ENCODE results near the gene TTLL10.

DNA sequence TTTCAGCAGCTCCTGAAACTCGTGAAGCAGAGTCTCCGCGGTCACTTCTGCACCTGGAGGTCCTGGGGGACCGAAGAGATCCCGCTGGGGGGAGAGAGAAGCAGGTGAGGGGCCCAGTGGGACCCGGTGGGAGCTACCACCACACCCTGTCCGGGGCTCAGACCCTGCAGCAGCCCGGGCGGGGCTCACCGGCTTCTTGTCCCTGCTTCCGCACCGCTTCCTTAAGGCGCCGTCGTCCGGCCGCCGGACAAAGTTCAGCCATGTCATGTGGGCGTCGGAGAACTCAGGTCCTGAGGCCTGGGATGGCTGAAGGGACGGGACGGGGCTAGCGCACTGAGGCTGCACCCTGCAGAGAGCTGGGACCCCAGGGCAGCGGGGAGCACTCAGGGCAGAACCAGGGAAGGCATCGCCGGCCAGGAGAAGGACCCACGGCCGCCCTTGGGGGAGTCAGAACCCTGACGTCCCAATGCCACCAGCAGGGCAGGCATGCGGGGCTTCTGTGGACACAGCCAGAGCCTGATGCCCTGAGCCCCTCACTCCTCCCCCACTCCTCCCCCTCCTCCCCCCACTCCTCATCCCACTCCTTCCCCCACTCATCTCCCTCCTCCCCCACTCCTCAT is 70.6 kb downstream of the TTLL10 start:
- TF ChIP-seq EZH2phosphoT487 (IDR thresholded peaks at IDR 0.05; ENCODE audit: insufficient read depth, low read depth), result no peak
- TF ChIP-seq EZH2 (IDR thresholded peaks at IDR 0.05; ENCODE audit: insufficient read depth, poor library complexity, severe bottlenecking), result no peak

Measured in GM23248 (cell line).